A549 (cell line): Measurements from ENCODE around the gene ITPA. TPM values are rescaled to one million over a fixed set of nuclear protein-coding genes. Genes with fewer than 3 reads are reported as not detected.

Experiments
- ATAC-seq, 2 experiments: fragments of 200-7000 bp in 1 of 2; fragments of >200 bp in 1 of 2; cut with Nextera tagmentation in 1 of 2; cut with Tn5 transposase in 1 of 2; 3 replicates each; pipeline versions ENCODE4 v1.8.0 to v1.9.1; 2018 to 2020; ENCODE audit warnings: mild to moderate bottlenecking in 1 of 2, moderate library complexity in 1 of 2
- CTCF ChIA-PET: fragments of 300-600 bp; sonication (Branson Sonifier 250); formaldehyde crosslinking; extraction: SDS; loops from one replicate; lab custom pipeline; 2021; ENCODE audit warnings: antibody characterized with exemption, inconsistent platforms; lab: Yijun Ruan, JAX
- POLR2A ChIA-PET: fragments of 350-600 bp; formaldehyde crosslinking; extraction: SDS; loops from one replicate; lab custom pipeline; 2021; ENCODE audit warnings: antibody characterized with exemption, inconsistent platforms; lab: Yijun Ruan, JAX
- DNase-seq, 2 experiments: peaks; one replicate each; pipeline versions ENCODE4 v3.0.0 to v3.0.0-alpha.2; 2011 to 2016; ENCODE audit warnings: low read depth in 1 of 2, low spot score in 1 of 2
- FAIRE-seq: peaks from 2 replicates; lab custom pipeline; 2011; peaks lifted over from hg19 to GRCh38; lab: Jason Lieb, UNC
- H3K27ac ChIP-seq, 2 experiments: fragments of >200 bp; sonication (Bioruptor Twin); formaldehyde crosslinking; 3 replicates each; pipeline ENCODE4 v1.5.1; 2016 to 2017
- H3K4me1 ChIP-seq: fragments of >200 bp; sonication (Bioruptor Twin); formaldehyde crosslinking; 3 replicates; pipeline ENCODE4 v1.6.1; 2016
- H3K4me2 ChIP-seq: fragments of >200 bp; sonication (Bioruptor Twin); formaldehyde crosslinking; 3 replicates; pipeline ENCODE4 v1.6.1; 2016
- H3K4me3 ChIP-seq: fragments of >200 bp; sonication (Bioruptor Twin); formaldehyde crosslinking; 3 replicates; pipeline ENCODE4 v1.5.1; 2016
- H3K9me3 ChIP-seq: fragments of >200 bp; sonication (Bioruptor Twin); formaldehyde crosslinking; 3 replicates; pipeline ENCODE4 v1.6.1; 2016
- CHD4 ChIP-seq: fragments of 200-600 bp; sonication (generic); IDR thresholded peaks from 2 replicates; pipeline ENCODE4 v1.6.1; 2016; ENCODE audit warnings: antibody characterized with exemption, mild to moderate bottlenecking, borderline replicate concordance
- EP300 ChIP-seq, 2 experiments: fragments of >200 bp; sonication (Bioruptor Twin); formaldehyde crosslinking; IDR thresholded peaks; 2 replicates in 1 of 2; 3 replicates in 1 of 2; pipeline ENCODE4 v1.6.1; 2016 to 2017
- ESRRA ChIP-seq: fragments of 150-350 bp; IDR thresholded peaks from 2 replicates; pipeline ENCODE4 v1.6.1; 2014; ENCODE audit warnings: mild to moderate bottlenecking, low read length, borderline replicate concordance
- FOSB ChIP-seq: fragments of 250-450 bp; sonication (Bioruptor Pico); IDR thresholded peaks from 2 replicates; pipeline ENCODE4 v1.5.0; 2020; ENCODE audit warnings: mild to moderate bottlenecking, moderate library complexity
- FOXS1 ChIP-seq: fragments of 250-450 bp; sonication (Bioruptor Pico); IDR thresholded peaks from 2 replicates; pipeline ENCODE4 v1.5.0; 2020; ENCODE audit warnings: mild to moderate bottlenecking, moderate library complexity
- HOXB13 ChIP-seq: fragments of 250-450 bp; sonication (Bioruptor Pico); IDR thresholded peaks from 2 replicates; pipeline ENCODE4 v1.5.0; 2020; ENCODE audit warnings: low read depth, mild to moderate bottlenecking, moderate library complexity
- JUN ChIP-seq, 2 experiments: fragments of >200 bp; sonication (Bioruptor Twin); formaldehyde crosslinking; IDR thresholded peaks; 2 replicates in 1 of 2; 3 replicates in 1 of 2; pipeline ENCODE4 v1.6.1; 2016 to 2017
- JUNB ChIP-seq: fragments of >200 bp; sonication (Bioruptor Twin); formaldehyde crosslinking; IDR thresholded peaks from 2 replicates; pipeline ENCODE4 v1.6.1; 2016
- KDM1A ChIP-seq: fragments of 200-600 bp; sonication (generic); IDR thresholded peaks from 2 replicates; pipeline ENCODE4 v1.6.1; 2016; ENCODE audit warnings: low read depth, mild to moderate bottlenecking
- MAZ ChIP-seq: fragments of 150-350 bp; IDR thresholded peaks from 2 replicates; pipeline ENCODE4 v1.6.1; 2014; ENCODE audit warnings: antibody characterized with exemption, low read depth, low read length, borderline replicate concordance
- MYC ChIP-seq: IDR thresholded peaks from 2 replicates; pipeline ENCODE4 v1.6.1; 2012; ENCODE audit warnings: mild to moderate bottlenecking, inconsistent platforms, low read length, improper control_type of control experiment, borderline replicate concordance
- NFE2L2 ChIP-seq: fragments of 150-350 bp; conservative IDR thresholded peaks from 2 replicates; pipeline ENCODE4 v1.6.1; 2014; ENCODE audit warnings: low read length
- NR3C1 ChIP-seq: fragments of >200 bp; sonication (Bioruptor Twin); formaldehyde crosslinking; IDR thresholded peaks from 3 replicates; pipeline ENCODE4 v1.6.1; 2017
- RARB ChIP-seq: fragments of 250-450 bp; sonication (Bioruptor Pico); IDR thresholded peaks from 2 replicates; pipeline ENCODE4 v1.8.0; 2021; ENCODE audit warnings: mild to moderate bottlenecking, moderate library complexity
- RFX5 ChIP-seq: fragments of 450-650 bp; IDR thresholded peaks from 2 replicates; pipeline ENCODE4 v1.7.1; 2014; ENCODE audit warnings: antibody characterized with exemption, mild to moderate bottlenecking, moderate library complexity
- SMC3 ChIP-seq: fragments of >200 bp; sonication (Bioruptor Twin); formaldehyde crosslinking; IDR thresholded peaks from 3 replicates; pipeline ENCODE4 v1.6.1; 2018; ENCODE audit warnings: inconsistent platforms
- SREBF2 ChIP-seq: fragments of 450-650 bp; IDR thresholded peaks from 2 replicates; pipeline ENCODE4 v1.6.1; 2014; ENCODE audit warnings: mild to moderate bottlenecking, moderate library complexity
- ZFP36 ChIP-seq: fragments of 450-650 bp; IDR thresholded peaks from 2 replicates; pipeline ENCODE4 v1.6.1; 2014; ENCODE audit warnings: borderline replicate concordance; ENCODE audit not compliant: partially characterized antibody
- ZSCAN20 ChIP-seq: fragments of 250-450 bp; sonication (Bioruptor Pico); IDR thresholded peaks from 2 replicates; pipeline ENCODE4 v1.8.0; 2022; ENCODE audit warnings: mild to moderate bottlenecking, moderate library complexity
- WGBS: methylation state at CpG from one replicate; pipeline ENCODE4 v1.1.6; 2017; ENCODE audit errors: missing lambda C conversion rate; 5-methylcytosine and 5-hydroxymethylcytosine counted together
- polyA plus RNA-seq, 4 experiments: library from polyadenylated mRNA; depleted of rRNA in 3 of 4; stranded (reverse); fragments of >200 nt; fragmentation: RNase III in 1 of 4; extraction: RNeasy Plus Mini Kit Qiagen cat#74134 plus additional on column Dnase treatment in 1 of 4; gene quantifications; 2 replicates in 3 of 4; 3 replicates in 1 of 4; pipeline ENCODE4 v1.2.3, GENCODE V29; 2011 to 2017
- TF ChIP-seq, protein P1 (sequence below): fragments of 200-600 bp; sonication (generic); IDR thresholded peaks from 2 replicates; pipeline ENCODE4 v1.6.1; 2016; ENCODE audit warnings: antibody characterized with exemption, mild to moderate bottlenecking, moderate library complexity
- TF ChIP-seq, protein P2 (sequence below): fragments of 250-450 bp; sonication (Bioruptor Pico); IDR thresholded peaks from 2 replicates; pipeline ENCODE4 v1.5.0; 2021; ENCODE audit warnings: mild to moderate bottlenecking, moderate library complexity, borderline replicate concordance
- TF ChIP-seq, protein P3 (sequence below): IDR thresholded peaks from 2 replicates; pipeline ENCODE4 v1.6.1; 2012
- TF ChIP-seq, protein P4 (sequence below): IDR thresholded peaks from 2 replicates; pipeline ENCODE4 v1.6.1; 2012; ENCODE audit warnings: low read depth, borderline replicate concordance
- TF ChIP-seq, protein P5 (sequence below): IDR thresholded peaks from 2 replicates; pipeline ENCODE4 v1.6.1; 2012
- TF ChIP-seq, protein P6 (sequence below): fragments of >200 bp; sonication (Bioruptor Twin); formaldehyde crosslinking; IDR thresholded peaks from 3 replicates; pipeline ENCODE4 v1.6.1; 2016
- TF ChIP-seq, protein P7 (sequence below): fragments of 150-350 bp; IDR thresholded peaks from 2 replicates; pipeline ENCODE4 v1.6.1; 2014; ENCODE audit warnings: low read depth, mild to moderate bottlenecking, low read length

Gene ITPA
- polyA plus RNA-seq, 2 of the 4 experiments (the other 2 are of a cell fraction): 54.0 to 106 TPM

DNA sequence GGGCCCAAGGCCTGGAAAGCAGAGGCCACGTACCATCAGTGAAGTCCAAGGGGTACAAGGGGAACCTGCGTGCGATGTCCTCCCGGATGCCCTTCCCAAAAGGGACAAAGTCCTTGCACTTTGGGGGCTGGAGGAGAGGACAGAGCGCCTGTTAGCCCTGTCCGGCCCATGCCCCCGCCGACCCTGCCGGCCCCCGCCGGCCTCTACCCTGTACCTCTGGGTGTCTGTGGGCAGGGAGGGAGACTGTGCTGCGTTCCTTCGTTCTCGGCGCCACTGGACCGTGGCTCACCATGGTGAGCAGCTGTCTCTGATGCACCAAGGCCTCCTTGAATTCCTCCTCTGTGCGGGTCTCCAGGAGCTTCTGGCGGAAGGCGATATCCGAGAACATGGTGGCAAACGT, 21.8 kb downstream of the ITPA start:
- ATAC-seq (no peak), DNase-seq (no peak), FAIRE-seq (no peak)
- Histone ChIP-seq H3K4me3 (no peak overlapping the region), H3K27ac (no peak overlapping the region), H3K4me1 (peaks cover 9% of the 10 kb centered on the region), H3K4me2 (no peak overlapping the region), H3K9me3 (no peaks in the 10 kb centered on the region)
- CTCF ChIA-PET: interaction anchor here (1.3 to 3.3 kb wide), 4 partner anchors 8 to 85 kb away, joined by 3 to 15 read pairs (median 6); no protein-coding TSS in a partner anchor
- TF ChIP-seq ESRRA: no peak
- no peak for TF ChIP-seq FOXS1
- TF ChIP-seq, protein P1, sequence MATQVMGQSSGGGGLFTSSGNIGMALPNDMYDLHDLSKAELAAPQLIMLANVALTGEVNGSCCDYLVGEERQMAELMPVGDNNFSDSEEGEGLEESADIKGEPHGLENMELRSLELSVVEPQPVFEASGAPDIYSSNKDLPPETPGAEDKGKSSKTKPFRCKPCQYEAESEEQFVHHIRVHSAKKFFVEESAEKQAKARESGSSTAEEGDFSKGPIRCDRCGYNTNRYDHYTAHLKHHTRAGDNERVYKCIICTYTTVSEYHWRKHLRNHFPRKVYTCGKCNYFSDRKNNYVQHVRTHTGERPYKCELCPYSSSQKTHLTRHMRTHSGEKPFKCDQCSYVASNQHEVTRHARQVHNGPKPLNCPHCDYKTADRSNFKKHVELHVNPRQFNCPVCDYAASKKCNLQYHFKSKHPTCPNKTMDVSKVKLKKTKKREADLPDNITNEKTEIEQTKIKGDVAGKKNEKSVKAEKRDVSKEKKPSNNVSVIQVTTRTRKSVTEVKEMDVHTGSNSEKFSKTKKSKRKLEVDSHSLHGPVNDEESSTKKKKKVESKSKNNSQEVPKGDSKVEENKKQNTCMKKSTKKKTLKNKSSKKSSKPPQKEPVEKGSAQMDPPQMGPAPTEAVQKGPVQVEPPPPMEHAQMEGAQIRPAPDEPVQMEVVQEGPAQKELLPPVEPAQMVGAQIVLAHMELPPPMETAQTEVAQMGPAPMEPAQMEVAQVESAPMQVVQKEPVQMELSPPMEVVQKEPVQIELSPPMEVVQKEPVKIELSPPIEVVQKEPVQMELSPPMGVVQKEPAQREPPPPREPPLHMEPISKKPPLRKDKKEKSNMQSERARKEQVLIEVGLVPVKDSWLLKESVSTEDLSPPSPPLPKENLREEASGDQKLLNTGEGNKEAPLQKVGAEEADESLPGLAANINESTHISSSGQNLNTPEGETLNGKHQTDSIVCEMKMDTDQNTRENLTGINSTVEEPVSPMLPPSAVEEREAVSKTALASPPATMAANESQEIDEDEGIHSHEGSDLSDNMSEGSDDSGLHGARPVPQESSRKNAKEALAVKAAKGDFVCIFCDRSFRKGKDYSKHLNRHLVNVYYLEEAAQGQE: no peak
- TF ChIP-seq RFX5: no peak
- no peak for TF ChIP-seq ZSCAN20 (CRISPR knock-in tag)
- TF ChIP-seq HOXB13 (CRISPR knock-in tag): no peak
- no peak for TF ChIP-seq NR3C1
- TF ChIP-seq MAZ: no peak
- TF ChIP-seq NFE2L2: no peak
- POLR2A ChIA-PET: no interaction called here
- 94% methylated on average over 20 of the region's 21 CpGs for WGBS

DNA sequence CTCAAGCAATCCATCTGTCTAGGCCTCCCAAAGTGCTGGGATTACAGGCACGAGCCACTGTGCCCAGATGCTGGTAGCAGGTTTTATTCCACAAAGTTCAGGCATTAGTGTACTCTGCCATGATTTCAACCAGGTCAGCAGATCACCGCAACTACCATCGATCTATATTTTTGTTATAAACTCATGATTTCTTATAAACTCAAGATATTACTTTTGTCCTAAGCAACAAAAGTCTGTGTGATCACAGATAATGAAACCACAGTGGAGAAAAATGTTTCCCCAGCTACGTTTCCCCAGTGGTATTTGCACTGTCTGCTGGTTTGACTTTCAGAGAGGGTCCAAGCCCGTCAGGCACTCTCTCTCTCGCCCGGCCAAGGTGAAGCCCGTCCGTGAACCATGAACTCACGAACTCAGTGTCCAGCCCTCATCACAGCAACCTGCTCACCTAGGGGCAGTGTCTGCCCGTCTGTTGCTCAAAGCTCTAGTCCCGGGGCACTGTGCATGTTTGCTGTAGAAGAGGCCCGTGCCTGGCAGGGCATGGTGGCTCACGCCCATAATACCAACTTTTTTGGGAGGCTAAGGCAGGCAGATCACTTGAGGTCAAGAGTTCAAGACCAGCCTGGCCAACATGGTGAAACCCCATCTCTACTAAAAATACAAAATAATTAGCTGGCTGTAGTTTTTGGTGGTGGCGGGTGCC, 22.7 kb downstream of the ITPA start:
- H3K4me1 ChIP-seq: peaks cover 19% of the 10 kb centered on the region
- ChIA-PET POLR2A (no interaction called here), CTCF (interaction anchor here (0.6 to 3.3 kb wide), 7 partner anchors 8 to 85 kb away, joined by 3 to 15 read pairs (median 6); no protein-coding TSS in a partner anchor)
- TF ChIP-seq KDM1A (no peak), NFE2L2 (no peak), SREBF2 (no peak), RARB (CRISPR knock-in tag) (no peak), CHD4 (no peak), JUN (IDR thresholded peaks at IDR 0.05) (no peak), FOSB (CRISPR knock-in tag) (no peak), MYC (no peak), JUNB (no peak), EP300 (IDR thresholded peaks at IDR 0.05) (no peak), ZFP36 (no peak), SMC3 (no peak)
- TF ChIP-seq, protein P2, sequence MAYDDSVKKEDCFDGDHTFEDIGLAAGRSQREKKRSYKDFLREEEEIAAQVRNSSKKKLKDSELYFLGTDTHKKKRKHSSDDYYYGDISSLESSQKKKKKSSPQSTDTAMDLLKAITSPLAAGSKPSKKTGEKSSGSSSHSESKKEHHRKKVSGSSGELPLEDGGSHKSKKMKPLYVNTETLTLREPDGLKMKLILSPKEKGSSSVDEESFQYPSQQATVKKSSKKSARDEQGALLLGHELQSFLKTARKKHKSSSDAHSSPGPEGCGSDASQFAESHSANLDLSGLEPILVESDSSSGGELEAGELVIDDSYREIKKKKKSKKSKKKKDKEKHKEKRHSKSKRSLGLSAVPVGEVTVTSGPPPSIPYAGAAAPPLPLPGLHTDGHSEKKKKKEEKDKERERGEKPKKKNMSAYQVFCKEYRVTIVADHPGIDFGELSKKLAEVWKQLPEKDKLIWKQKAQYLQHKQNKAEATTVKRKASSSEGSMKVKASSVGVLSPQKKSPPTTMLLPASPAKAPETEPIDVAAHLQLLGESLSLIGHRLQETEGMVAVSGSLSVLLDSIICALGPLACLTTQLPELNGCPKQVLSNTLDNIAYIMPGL (CRISPR knock-in tag): no peak
- TF ChIP-seq, protein P3, sequence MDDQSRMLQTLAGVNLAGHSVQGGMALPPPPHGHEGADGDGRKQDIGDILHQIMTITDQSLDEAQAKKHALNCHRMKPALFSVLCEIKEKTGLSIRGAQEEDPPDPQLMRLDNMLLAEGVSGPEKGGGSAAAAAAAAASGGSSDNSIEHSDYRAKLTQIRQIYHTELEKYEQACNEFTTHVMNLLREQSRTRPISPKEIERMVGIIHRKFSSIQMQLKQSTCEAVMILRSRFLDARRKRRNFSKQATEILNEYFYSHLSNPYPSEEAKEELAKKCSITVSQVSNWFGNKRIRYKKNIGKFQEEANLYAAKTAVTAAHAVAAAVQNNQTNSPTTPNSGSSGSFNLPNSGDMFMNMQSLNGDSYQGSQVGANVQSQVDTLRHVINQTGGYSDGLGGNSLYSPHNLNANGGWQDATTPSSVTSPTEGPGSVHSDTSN: no peak
- TF ChIP-seq, protein P4, sequence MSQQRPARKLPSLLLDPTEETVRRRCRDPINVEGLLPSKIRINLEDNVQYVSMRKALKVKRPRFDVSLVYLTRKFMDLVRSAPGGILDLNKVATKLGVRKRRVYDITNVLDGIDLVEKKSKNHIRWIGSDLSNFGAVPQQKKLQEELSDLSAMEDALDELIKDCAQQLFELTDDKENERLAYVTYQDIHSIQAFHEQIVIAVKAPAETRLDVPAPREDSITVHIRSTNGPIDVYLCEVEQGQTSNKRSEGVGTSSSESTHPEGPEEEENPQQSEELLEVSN: no peak
- TF ChIP-seq, protein P5, sequence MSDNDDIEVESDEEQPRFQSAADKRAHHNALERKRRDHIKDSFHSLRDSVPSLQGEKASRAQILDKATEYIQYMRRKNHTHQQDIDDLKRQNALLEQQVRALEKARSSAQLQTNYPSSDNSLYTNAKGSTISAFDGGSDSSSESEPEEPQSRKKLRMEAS: no peak
- TF ChIP-seq, protein P6, sequence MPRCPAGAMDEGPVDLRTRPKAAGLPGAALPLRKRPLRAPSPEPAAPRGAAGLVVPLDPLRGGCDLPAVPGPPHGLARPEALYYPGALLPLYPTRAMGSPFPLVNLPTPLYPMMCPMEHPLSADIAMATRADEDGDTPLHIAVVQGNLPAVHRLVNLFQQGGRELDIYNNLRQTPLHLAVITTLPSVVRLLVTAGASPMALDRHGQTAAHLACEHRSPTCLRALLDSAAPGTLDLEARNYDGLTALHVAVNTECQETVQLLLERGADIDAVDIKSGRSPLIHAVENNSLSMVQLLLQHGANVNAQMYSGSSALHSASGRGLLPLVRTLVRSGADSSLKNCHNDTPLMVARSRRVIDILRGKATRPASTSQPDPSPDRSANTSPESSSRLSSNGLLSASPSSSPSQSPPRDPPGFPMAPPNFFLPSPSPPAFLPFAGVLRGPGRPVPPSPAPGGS: no peak
- TF ChIP-seq, protein P7, sequence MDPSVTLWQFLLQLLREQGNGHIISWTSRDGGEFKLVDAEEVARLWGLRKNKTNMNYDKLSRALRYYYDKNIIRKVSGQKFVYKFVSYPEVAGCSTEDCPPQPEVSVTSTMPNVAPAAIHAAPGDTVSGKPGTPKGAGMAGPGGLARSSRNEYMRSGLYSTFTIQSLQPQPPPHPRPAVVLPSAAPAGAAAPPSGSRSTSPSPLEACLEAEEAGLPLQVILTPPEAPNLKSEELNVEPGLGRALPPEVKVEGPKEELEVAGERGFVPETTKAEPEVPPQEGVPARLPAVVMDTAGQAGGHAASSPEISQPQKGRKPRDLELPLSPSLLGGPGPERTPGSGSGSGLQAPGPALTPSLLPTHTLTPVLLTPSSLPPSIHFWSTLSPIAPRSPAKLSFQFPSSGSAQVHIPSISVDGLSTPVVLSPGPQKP: no peak
- FAIRE-seq (no peak), ATAC-seq (no peak), DNase-seq (no peak)
- H3K4me3 ChIP-seq: no peak overlapping the region
- no peak overlapping the region for H3K27ac ChIP-seq
- H3K4me2 ChIP-seq: no peak overlapping the region
- no peaks in the 10 kb centered on the region for H3K9me3 ChIP-seq
- 87% methylated on average over 15 of the region's 15 CpGs for WGBS
